H1 (cell line): ENCODE data around the gene ALS2CL. TPM values are rescaled to one million over a fixed set of nuclear protein-coding genes. Genes with fewer than 3 reads are reported as not detected.

Source experiments
- CTCF ChIA-PET: fragments of 300-600 bp; sonication (Branson Sonifier 250); formaldehyde crosslinking; loops from one replicate; lab custom pipeline; 2021; ENCODE audit not compliant: partially characterized antibody; lab: Charles Lee
- POLR2A ChIA-PET: fragments of 300-600 bp; sonication (Branson Sonifier 250); formaldehyde crosslinking; loops from one replicate; lab custom pipeline; 2021; ENCODE audit warnings: inconsistent platforms; ENCODE audit not compliant: partially characterized antibody; lab: Charles Lee
- DNase-seq, 2 experiments: peaks; one replicate each; pipeline versions ENCODE4 v3.0.0 to v3.0.0-alpha.2; 2010 to 2022; ENCODE audit warnings: low spot score in 2 of 2, low read depth in 1 of 2, mixed read lengths in 1 of 2
- FAIRE-seq: peaks from 2 replicates; lab custom pipeline; 2011; peaks lifted over from hg19 to GRCh38; lab: Jason Lieb, UNC
- H2AFZ ChIP-seq: 2 replicates; pipeline ENCODE4 v1.8.1; 2012; ENCODE audit warnings: low read length, inconsistent platforms
- H2AK5ac ChIP-seq: 2 replicates; pipeline ENCODE4 v1.6.1; 2013; ENCODE audit warnings: low read depth, low read length
- H2BK120ac ChIP-seq: replicated peaks from 2 replicates; pipeline ENCODE3; 2013; ENCODE audit warnings: low read depth, low read length, inconsistent platforms
- H2BK12ac ChIP-seq: 2 replicates; pipeline ENCODE4 v1.6.1; 2013; ENCODE audit warnings: low read depth, low read length
- H2BK15ac ChIP-seq: 2 replicates; pipeline ENCODE4 v1.6.1; 2013; ENCODE audit warnings: low read length
- H2BK20ac ChIP-seq: 2 replicates; pipeline ENCODE4 v1.6.1; 2013; ENCODE audit warnings: low read length
- H2BK5ac ChIP-seq: 2 replicates; pipeline ENCODE4 v1.6.1; 2013; ENCODE audit warnings: low read depth, low read length
- H3K14ac ChIP-seq: 2 replicates; pipeline ENCODE4 v1.6.1; 2013; ENCODE audit warnings: inconsistent platforms; ENCODE audit not compliant: insufficient read length
- H3K18ac ChIP-seq: 2 replicates; pipeline ENCODE4 v1.6.1; 2013; ENCODE audit warnings: low read length; ENCODE audit errors: extremely low read depth
- H3K23ac ChIP-seq: 2 replicates; pipeline ENCODE4 v1.6.1; 2013; ENCODE audit warnings: inconsistent platforms; ENCODE audit not compliant: insufficient read length
- H3K23me2 ChIP-seq: 2 replicates; pipeline ENCODE4 v1.6.1; 2013; ENCODE audit warnings: low read depth, low read length
- H3K27ac ChIP-seq: 2 replicates; pipeline ENCODE4 v1.6.1; 2011; ENCODE audit warnings: low read depth, low read length, inconsistent platforms
- H3K27me3 ChIP-seq, 4 experiments: replicated peaks in 1 of 4; 1 replicate in 1 of 4; 2 replicates in 3 of 4; pipeline versions ENCODE4 v1.6.1 to v1.8.1; 2011 to 2013; ENCODE audit warnings: low read length in 3 of 4, mild to moderate bottlenecking in 3 of 4, inconsistent platforms in 2 of 4, mixed read lengths in 2 of 4, moderate library complexity in 1 of 4; ENCODE audit not compliant: control insufficient read depth in 3 of 4, insufficient read depth in 3 of 4; ENCODE audit errors: extremely low read depth in 1 of 4
- H3K36me3 ChIP-seq, 4 experiments: 2 replicates each; pipeline versions ENCODE4 v1.6.1 to v1.8.1; 2011 to 2013; ENCODE audit warnings: mild to moderate bottlenecking in 4 of 4, low read length in 3 of 4, moderate library complexity in 2 of 4, control low read depth in 1 of 4, inconsistent platforms in 1 of 4; ENCODE audit not compliant: insufficient read depth in 4 of 4, control insufficient read depth in 2 of 4
- H3K4ac ChIP-seq: replicated peaks from 2 replicates; pipeline ENCODE3; 2013; ENCODE audit warnings: low read length, low read depth, mixed read lengths, inconsistent platforms; ENCODE audit not compliant: insufficient read length
- H3K4me1 ChIP-seq, 4 experiments: replicated peaks in 1 of 4; 1 replicate in 1 of 4; 2 replicates in 3 of 4; pipeline versions ENCODE4 v1.6.1 to v1.8.1; 2011 to 2013; ENCODE audit warnings: low read length in 3 of 4, inconsistent platforms in 2 of 4, mixed read lengths in 1 of 4; ENCODE audit not compliant: insufficient read depth in 4 of 4, control insufficient read depth in 3 of 4
- H3K4me2 ChIP-seq, 2 experiments: 2 replicates each; pipeline versions ENCODE4 v1.6.1 to v1.8.1; 2011 to 2013; ENCODE audit warnings: low read depth in 2 of 2, low read length in 2 of 2, control low read depth in 1 of 2, inconsistent platforms in 1 of 2, mild to moderate bottlenecking in 1 of 2; ENCODE audit not compliant: insufficient read depth in 1 of 2
- H3K4me3 ChIP-seq, 4 experiments: fragments of 200-600, 300-600 bp in 1 of 4; sonication (generic), shearing (Covaris generic), sonication (Bioruptor Twin) in 1 of 4; 2 replicates each; pipeline versions ENCODE4 v1.5.1 to v1.8.1; 2011 to 2016; ENCODE audit warnings: low read length in 4 of 4, low read depth in 3 of 4, control low read depth in 2 of 4, inconsistent platforms in 2 of 4, mild to moderate bottlenecking in 2 of 4, mixed read lengths in 1 of 4, moderate library complexity in 1 of 4; ENCODE audit not compliant: insufficient read depth in 2 of 4; ENCODE audit errors: extremely low read depth in 1 of 4
- H3K56ac ChIP-seq: replicated peaks from 2 replicates; pipeline ENCODE3; 2013; ENCODE audit warnings: low read depth, mild to moderate bottlenecking, mixed read lengths, low read length, inconsistent platforms; ENCODE audit not compliant: insufficient read length
- H3K79me1 ChIP-seq: 2 replicates; pipeline ENCODE4 v1.6.1; 2013; ENCODE audit warnings: low read depth, low read length, control low read depth
- H3K79me2 ChIP-seq, 2 experiments: 2 replicates each; pipeline versions ENCODE4 v1.6.1 to v1.8.1; 2012 to 2013; ENCODE audit warnings: low read length in 2 of 2, mild to moderate bottlenecking in 2 of 2, inconsistent platforms in 1 of 2; ENCODE audit not compliant: insufficient read depth in 2 of 2, control insufficient read depth in 1 of 2
- H3K9ac ChIP-seq, 4 experiments: replicated peaks in 1 of 4; 1 replicate in 1 of 4; 2 replicates in 3 of 4; pipeline versions ENCODE4 v1.6.1 to v1.8.1; 2011 to 2013; ENCODE audit warnings: low read depth in 3 of 4, low read length in 3 of 4, control low read depth in 2 of 4, mild to moderate bottlenecking in 2 of 4, moderate library complexity in 2 of 4, inconsistent platforms in 1 of 4; ENCODE audit errors: extremely low read depth in 1 of 4
- H3K9me3 ChIP-seq, 2 experiments: 2 replicates each; pipeline versions ENCODE4 v1.6.1 to v1.8.1; 2012 to 2013; ENCODE audit warnings: mild to moderate bottlenecking in 2 of 2, moderate library complexity in 2 of 2, control low read depth in 1 of 2, inconsistent platforms in 1 of 2, low read depth in 1 of 2, low read length in 1 of 2, mixed read lengths in 1 of 2; ENCODE audit not compliant: insufficient read depth in 2 of 2
- H4K20me1 ChIP-seq, 2 experiments: replicated peaks in 1 of 2; 2 replicates each; pipeline versions ENCODE3 to v1.8.1; 2011 to 2013; ENCODE audit warnings: inconsistent platforms in 2 of 2, low read length in 2 of 2, mild to moderate bottlenecking in 1 of 2; ENCODE audit not compliant: insufficient read depth in 2 of 2, control insufficient read depth in 1 of 2
- H4K5ac ChIP-seq: 2 replicates; pipeline ENCODE4 v1.6.1; 2013; ENCODE audit warnings: low read length, low read depth, mixed read lengths, inconsistent platforms; ENCODE audit not compliant: insufficient read length
- H4K8ac ChIP-seq: 2 replicates; pipeline ENCODE4 v1.8.0; 2013; ENCODE audit warnings: mild to moderate bottlenecking, moderate library complexity, low read length, inconsistent platforms; ENCODE audit not compliant: insufficient read depth; ENCODE audit errors: extremely low read depth
- H4K91ac ChIP-seq: replicated peaks from 2 replicates; pipeline ENCODE3; 2013; ENCODE audit warnings: low read length, mixed read lengths, inconsistent platforms; ENCODE audit not compliant: insufficient read length
- BACH1 ChIP-seq: IDR thresholded peaks from 2 replicates; pipeline ENCODE4 v1.6.1; 2012; ENCODE audit warnings: low read length, improper control_type of control experiment
- CREB1 ChIP-seq: IDR thresholded peaks from 2 replicates; pipeline ENCODE4 v1.6.1; 2012; ENCODE audit warnings: inconsistent platforms
- JUND ChIP-seq: IDR thresholded peaks from 2 replicates; pipeline ENCODE4 v1.6.1; 2011; ENCODE audit warnings: mild to moderate bottlenecking, improper control_type of control experiment, low read length
- PHF8 ChIP-seq: fragments of 200-600 bp; sonication (generic); conservative IDR thresholded peaks from 2 replicates; pipeline ENCODE4 v1.7.1; 2012; ENCODE audit warnings: low read depth, mild to moderate bottlenecking, inconsistent platforms, low read length, moderate library complexity
- POLR2AphosphoS5 ChIP-seq: IDR thresholded peaks from 2 replicates; pipeline ENCODE4 v1.6.1; 2011; ENCODE audit warnings: low read depth, low read length
- SP1 ChIP-seq: IDR thresholded peaks from 2 replicates; pipeline ENCODE4 v1.6.1; 2011; ENCODE audit warnings: low read depth, low read length
- SP2 ChIP-seq: IDR thresholded peaks from 2 replicates; pipeline ENCODE4 v1.6.1; 2012; ENCODE audit warnings: mild to moderate bottlenecking, low read length, inconsistent platforms
- WGBS, 2 experiments: shearing (Covaris generic) in 1 of 2; methylation state at CpG; one replicate each; pipeline versions ENCODE4 v1.1.6 to v1.1.7; 2013 to 2015; ENCODE audit warnings: low lambda C conversion rate in 2 of 2, mixed read lengths in 2 of 2, inconsistent platforms in 1 of 2, low coverage in 1 of 2, missing lambda C conversion rate in 1 of 2; ENCODE audit not compliant: insufficient replicate concordance in 2 of 2, insufficient coverage in 1 of 2, insufficient read length in 1 of 2; ENCODE audit errors: extremely low coverage in 1 of 2, missing lambda C conversion rate in 1 of 2; 5-methylcytosine and 5-hydroxymethylcytosine counted together
- polyA plus RNA-seq, 7 experiments: library from polyadenylated mRNA; depleted of rRNA in 3 of 7; stranded (reverse) in 5 of 7; unstranded in 2 of 7; fragments of >200 nt in 5 of 7; fragments of 200-250 nt in 2 of 7; gene quantifications; 1 replicate in 5 of 7; 2 replicates in 1 of 7; 4 replicates in 1 of 7; pipeline versions ENCODE4 v1.2.1 to v1.2.3, GENCODE V29; 2011 to 2013; ENCODE audit warnings: missing spikeins in 2 of 7, mixed read lengths in 2 of 7
- total RNA-seq: library from RNA; stranded (reverse); fragmentation: NEBNext Ultra II Directional; extraction: Animal tissue kit (Norgen Biotek cat#: 25700); gene quantifications from 2 replicates; pipeline ENCODE4 v1.2.1, GENCODE V29; 2021
- TF ChIP-seq, protein P1 (sequence below): IDR thresholded peaks from 2 replicates; pipeline ENCODE4 v1.6.1; 2012; ENCODE audit warnings: low read length, inconsistent platforms
- TF ChIP-seq, protein P2 (sequence below): IDR thresholded peaks from 2 replicates; pipeline ENCODE4 v1.6.1; 2011; ENCODE audit warnings: low read depth, mild to moderate bottlenecking, low read length; ENCODE audit not compliant: insufficient read depth
- TF ChIP-seq, protein P3 (sequence below): IDR thresholded peaks from 2 replicates; pipeline ENCODE4 v1.6.1; 2012; ENCODE audit warnings: inconsistent platforms

The ALS2CL gene
- total and polyA plus RNA-seq, 2 of the 8 experiments (the other 6 are each of a cell fraction or from before 2014, with no cell fraction given): 4.8 to 5.4 TPM

DNA sequence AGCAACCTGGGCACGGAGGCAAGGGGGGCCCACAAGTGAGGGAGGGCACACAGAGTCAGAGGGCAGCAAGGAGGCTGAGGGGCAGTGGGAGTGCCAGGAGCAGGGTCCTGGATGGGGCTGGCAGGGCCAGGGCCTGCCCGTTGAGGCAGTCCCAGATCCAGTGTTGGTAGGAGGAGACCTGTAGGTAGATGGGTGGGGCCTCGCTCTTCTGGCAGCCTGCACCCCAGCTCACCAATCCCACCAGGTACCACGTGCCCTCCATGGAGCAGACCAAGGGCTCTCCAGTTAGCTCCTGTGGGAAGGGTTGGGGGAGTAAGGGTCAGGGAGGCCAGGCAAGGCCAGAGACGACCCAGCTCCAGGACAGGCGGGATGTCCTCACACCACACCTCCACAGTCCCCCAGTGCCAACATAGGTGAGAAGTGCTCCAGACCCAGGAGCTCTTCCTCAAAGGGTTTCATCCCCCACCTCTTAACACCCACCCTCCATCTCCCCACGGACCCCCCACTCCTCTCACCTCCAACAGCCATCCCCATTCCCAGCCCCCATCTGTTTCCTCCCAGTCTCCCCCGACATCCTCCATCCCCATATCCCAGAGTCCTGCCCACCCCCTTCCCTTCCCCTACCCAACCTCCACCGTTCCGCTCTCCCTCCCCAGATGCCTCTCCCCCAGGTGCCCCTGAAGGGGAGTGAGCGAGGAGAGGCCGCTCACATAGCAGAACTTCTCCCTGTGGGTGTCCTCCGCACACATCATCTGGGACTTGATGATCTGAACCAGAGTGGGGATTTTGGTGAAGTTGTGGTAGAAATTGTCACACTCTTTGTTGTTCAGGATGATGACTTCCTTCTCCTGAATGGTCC is 18.9 kb upstream of the ALS2CL start:
- no peak for FAIRE-seq
- H3K79me1 ChIP-seq: no peaks in the 10 kb centered on the region
- no peak overlapping the region for H3K4me2 ChIP-seq
- peaks cover 0 to 3% of the 10 kb centered on the region in 2 experiments for H4K20me1 ChIP-seq
- no peaks in the 10 kb centered on the region for H3K23me2 ChIP-seq
- 0 out of 2 replicates have a peak overlapping the region, but pooled peaks have one; percentile 55 for H2BK12ac ChIP-seq
- WGBS, 2 experiments: 92% methylated on average over 9 of the region's 13 CpGs; no CpG with 5 or more reads in 1 of the 2 experiments
- no peaks in the 10 kb centered on the region; a peak in 1 of 7 replicates for H3K4me1 ChIP-seq
- no peaks in the 10 kb centered on the region; a peak in 2 of 7 replicates for H3K27me3 ChIP-seq
- no peak overlapping the region for H2BK20ac ChIP-seq
- no peak overlapping the region for H3K23ac ChIP-seq
- no peak overlapping the region for H2BK120ac ChIP-seq
- no peak overlapping the region; the same call in 1 of the 2 replicates for H4K8ac ChIP-seq
- no peak overlapping the region for H3K18ac ChIP-seq
- H2AFZ ChIP-seq: no peak overlapping the region
- H3K36me3 ChIP-seq: no peaks in the 10 kb centered on the region; a peak in 1 of 8 replicates
- H4K5ac ChIP-seq: no peak overlapping the region
- no peak overlapping the region for H3K14ac ChIP-seq
- no peak overlapping the region for H3K4me3 ChIP-seq
- H3K9ac ChIP-seq: no peak overlapping the region
- H2AK5ac ChIP-seq: no peak overlapping the region
- DNase-seq: no peak
- H2BK15ac ChIP-seq: no peak overlapping the region
- no peaks in the 10 kb centered on the region for H3K9me3 ChIP-seq
- no peak overlapping the region for H3K27ac ChIP-seq
- H3K4ac ChIP-seq: no peak overlapping the region
- no peak overlapping the region for H2BK5ac ChIP-seq
- no peak overlapping the region for H4K91ac ChIP-seq
- no peak overlapping the region for H3K56ac ChIP-seq
- ChIA-PET POLR2A (no interaction called here), CTCF (interaction anchor here (0.8 to 2.2 kb wide), 4 partner anchors 136 to 216 kb away, joined by 3 to 9 read pairs (median 3); no protein-coding TSS in a partner anchor)
- no peaks in the 10 kb centered on the region for H3K79me2 ChIP-seq
- no peak for TF ChIP-seq SP1
- TF ChIP-seq, protein P1, sequence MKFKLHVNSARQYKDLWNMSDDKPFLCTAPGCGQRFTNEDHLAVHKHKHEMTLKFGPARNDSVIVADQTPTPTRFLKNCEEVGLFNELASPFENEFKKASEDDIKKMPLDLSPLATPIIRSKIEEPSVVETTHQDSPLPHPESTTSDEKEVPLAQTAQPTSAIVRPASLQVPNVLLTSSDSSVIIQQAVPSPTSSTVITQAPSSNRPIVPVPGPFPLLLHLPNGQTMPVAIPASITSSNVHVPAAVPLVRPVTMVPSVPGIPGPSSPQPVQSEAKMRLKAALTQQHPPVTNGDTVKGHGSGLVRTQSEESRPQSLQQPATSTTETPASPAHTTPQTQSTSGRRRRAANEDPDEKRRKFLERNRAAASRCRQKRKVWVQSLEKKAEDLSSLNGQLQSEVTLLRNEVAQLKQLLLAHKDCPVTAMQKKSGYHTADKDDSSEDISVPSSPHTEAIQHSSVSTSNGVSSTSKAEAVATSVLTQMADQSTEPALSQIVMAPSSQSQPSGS: no peak
- TF ChIP-seq POLR2AphosphoS5: no peak
- TF ChIP-seq, protein P2, sequence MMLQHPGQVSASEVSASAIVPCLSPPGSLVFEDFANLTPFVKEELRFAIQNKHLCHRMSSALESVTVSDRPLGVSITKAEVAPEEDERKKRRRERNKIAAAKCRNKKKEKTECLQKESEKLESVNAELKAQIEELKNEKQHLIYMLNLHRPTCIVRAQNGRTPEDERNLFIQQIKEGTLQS: no peak
- no peak for TF ChIP-seq JUND
- TF ChIP-seq CREB1: no peak
- no peak for TF ChIP-seq BACH1
- TF ChIP-seq PHF8: no peak
- TF ChIP-seq, protein P3, sequence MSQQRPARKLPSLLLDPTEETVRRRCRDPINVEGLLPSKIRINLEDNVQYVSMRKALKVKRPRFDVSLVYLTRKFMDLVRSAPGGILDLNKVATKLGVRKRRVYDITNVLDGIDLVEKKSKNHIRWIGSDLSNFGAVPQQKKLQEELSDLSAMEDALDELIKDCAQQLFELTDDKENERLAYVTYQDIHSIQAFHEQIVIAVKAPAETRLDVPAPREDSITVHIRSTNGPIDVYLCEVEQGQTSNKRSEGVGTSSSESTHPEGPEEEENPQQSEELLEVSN: no peak
- TF ChIP-seq SP2: no peak
